ENCODE data around the gene EFNA4. TPM values are rescaled to one million over a fixed set of nuclear protein-coding genes. Genes with fewer than 3 reads are reported as not detected.

EFNA4 gene
- total RNA-seq, 1 donor from 2014 or later: 10.7 TPM

DNA sequence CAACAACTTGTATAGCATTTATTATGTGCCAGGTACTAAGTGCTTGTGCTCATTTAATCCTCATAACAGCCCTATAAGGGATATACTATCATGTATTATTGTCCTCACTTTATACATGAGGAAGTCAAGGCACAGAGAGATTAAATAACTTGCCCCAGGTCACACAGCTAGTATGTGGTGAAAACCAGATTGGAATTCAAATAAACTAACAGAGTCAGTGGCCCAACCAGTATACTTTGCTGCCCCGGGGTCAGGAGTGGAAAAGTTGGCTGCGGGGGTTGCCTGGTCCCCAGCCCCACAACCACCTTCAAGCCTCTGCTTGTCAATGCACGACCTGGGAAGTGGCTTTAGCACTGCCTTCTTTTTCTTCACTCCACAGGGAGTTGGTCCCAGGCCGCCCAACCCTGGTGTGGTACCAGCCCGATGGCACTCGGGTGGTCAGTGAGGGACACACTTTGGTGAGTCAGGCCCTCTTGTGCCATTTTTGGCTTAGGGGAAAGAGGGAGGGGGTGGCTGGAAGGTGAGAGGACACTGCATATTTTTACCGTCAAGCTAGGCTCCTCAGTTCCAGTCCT is 9.9 kb upstream of the EFNA4 start:
- Histone ChIP-seq H4K20me1 (ENCODE audit: low read depth) (peaks cover 16% of the 10 kb centered on the region), H3K36me3 (no peaks in the 10 kb centered on the region), H3K9me3 (ENCODE audit: low read depth) (no peaks in the 10 kb centered on the region), H3K27me3 (peaks cover 20% of the 10 kb centered on the region), H3K4me3 (no peak overlapping the region), H2AFZ (replicated peaks) (no peak overlapping the region), H3K4me1 (peaks cover 16% of the 10 kb centered on the region), H3K79me2 (ENCODE audit: low read depth) (no peaks in the 10 kb centered on the region), H3K27ac (no peak overlapping the region), H3K4me2 (no peak overlapping the region), H3F3A (ENCODE audit: low read depth) (peaks cover 23% of the 10 kb centered on the region), H3K9ac (no peak overlapping the region)
- Mint-ChIP-seq H3K4me1 (peaks cover 29% of the 10 kb centered on the region), H3K27ac (no peak overlapping the region), H3K36me3 (no peaks in the 10 kb centered on the region), H3K4me3 (peak overlapping the region; percentile 65), H3K27me3 (ENCODE audit: insufficient read depth, low read depth) (peaks cover 7% of the 10 kb centered on the region), H3K9me3 (no peaks in the 10 kb centered on the region)
- no peak for DNase-seq (ENCODE audit: low spot score)
- TF ChIP-seq, protein P1, sequence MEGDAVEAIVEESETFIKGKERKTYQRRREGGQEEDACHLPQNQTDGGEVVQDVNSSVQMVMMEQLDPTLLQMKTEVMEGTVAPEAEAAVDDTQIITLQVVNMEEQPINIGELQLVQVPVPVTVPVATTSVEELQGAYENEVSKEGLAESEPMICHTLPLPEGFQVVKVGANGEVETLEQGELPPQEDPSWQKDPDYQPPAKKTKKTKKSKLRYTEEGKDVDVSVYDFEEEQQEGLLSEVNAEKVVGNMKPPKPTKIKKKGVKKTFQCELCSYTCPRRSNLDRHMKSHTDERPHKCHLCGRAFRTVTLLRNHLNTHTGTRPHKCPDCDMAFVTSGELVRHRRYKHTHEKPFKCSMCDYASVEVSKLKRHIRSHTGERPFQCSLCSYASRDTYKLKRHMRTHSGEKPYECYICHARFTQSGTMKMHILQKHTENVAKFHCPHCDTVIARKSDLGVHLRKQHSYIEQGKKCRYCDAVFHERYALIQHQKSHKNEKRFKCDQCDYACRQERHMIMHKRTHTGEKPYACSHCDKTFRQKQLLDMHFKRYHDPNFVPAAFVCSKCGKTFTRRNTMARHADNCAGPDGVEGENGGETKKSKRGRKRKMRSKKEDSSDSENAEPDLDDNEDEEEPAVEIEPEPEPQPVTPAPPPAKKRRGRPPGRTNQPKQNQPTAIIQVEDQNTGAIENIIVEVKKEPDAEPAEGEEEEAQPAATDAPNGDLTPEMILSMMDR (IDR thresholded peaks at IDR 0.05): no peak
- TF ChIP-seq EZH2phosphoT487 (IDR thresholded peaks at IDR 0.05) (no peak), EZH2 (IDR thresholded peaks at IDR 0.05) (no peak)

DNA sequence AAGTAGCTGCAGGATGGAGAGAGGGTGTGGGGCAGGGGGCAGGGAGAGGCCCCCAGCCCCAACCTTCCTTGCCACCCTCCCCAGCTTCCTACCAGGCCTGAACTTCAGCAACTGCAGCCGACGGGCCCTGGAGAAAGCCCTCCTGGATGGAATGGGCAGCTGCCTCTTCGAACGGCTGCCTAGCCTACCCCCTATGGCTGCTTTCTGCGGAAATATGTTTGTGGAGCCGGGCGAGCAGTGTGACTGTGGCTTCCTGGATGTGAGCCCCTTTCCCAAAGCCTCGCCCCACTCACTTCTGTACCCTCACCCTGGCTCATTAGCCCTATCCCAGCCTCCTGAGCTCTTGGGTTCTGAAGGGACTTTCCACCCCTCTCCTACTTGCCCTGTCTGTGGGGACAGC is 6.4 kb upstream of the EFNA4 start:
- Histone ChIP-seq H3K9ac (no peak overlapping the region), H3K4me1 (peaks cover 9% of the 10 kb centered on the region), H3K27me3 (peaks cover 12% of the 10 kb centered on the region), H3K36me3 (no peaks in the 10 kb centered on the region), H3K9me3 (ENCODE audit: low read depth) (no peaks in the 10 kb centered on the region), H4K20me1 (ENCODE audit: low read depth) (peaks cover 19% of the 10 kb centered on the region), H2AFZ (replicated peaks) (no peak overlapping the region), H3F3A (ENCODE audit: low read depth) (peaks cover 4% of the 10 kb centered on the region), H3K79me2 (ENCODE audit: low read depth) (no peaks in the 10 kb centered on the region), H3K4me2 (no peak overlapping the region), H3K27ac (no peak overlapping the region), H3K4me3 (no peak overlapping the region)
- Mint-ChIP-seq H3K9me3 (no peaks in the 10 kb centered on the region), H3K4me1 (peaks cover 19% of the 10 kb centered on the region), H3K36me3 (no peaks in the 10 kb centered on the region), H3K27ac (no peak overlapping the region), H3K4me3 (no peak overlapping the region), H3K27me3 (ENCODE audit: insufficient read depth, low read depth) (peaks cover 7% of the 10 kb centered on the region)
- DNase-seq (ENCODE audit: low spot score): no peak
- TF ChIP-seq EZH2 (IDR thresholded peaks at IDR 0.05) (no peak), EZH2phosphoT487 (IDR thresholded peaks at IDR 0.05) (no peak)
- TF ChIP-seq, protein P1 (IDR thresholded peaks at IDR 0.05): no peak

DNA sequence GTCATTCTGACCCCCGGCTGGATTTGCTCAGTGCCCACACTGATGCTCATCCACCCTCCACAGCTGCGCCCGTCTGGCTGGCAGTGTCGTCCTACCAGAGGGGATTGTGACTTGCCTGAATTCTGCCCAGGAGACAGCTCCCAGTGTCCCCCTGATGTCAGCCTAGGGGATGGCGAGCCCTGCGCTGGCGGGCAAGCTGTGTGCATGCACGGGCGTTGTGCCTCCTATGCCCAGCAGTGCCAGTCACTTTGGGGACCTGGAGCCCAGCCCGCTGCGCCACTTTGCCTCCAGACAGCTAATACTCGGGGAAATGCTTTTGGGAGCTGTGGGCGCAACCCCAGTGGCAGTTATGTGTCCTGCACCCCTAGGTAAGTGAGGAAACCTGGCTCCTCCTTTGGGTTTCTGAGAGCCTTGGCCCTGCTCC is 5.7 kb upstream of the EFNA4 start:
- H3K36me3 Mint-ChIP-seq: no peaks in the 10 kb centered on the region
- DNase-seq (ENCODE audit: low spot score): no peak
- no peak overlapping the region for H3K27ac Mint-ChIP-seq
- H3K27me3 Mint-ChIP-seq (ENCODE audit: insufficient read depth, low read depth): peaks cover 11% of the 10 kb centered on the region
- peaks cover 17% of the 10 kb centered on the region for H3K4me1 Mint-ChIP-seq
- H3K79me2 ChIP-seq (ENCODE audit: low read depth): no peaks in the 10 kb centered on the region
- H3K36me3 ChIP-seq: no peaks in the 10 kb centered on the region
- no peak overlapping the region for H3K4me2 ChIP-seq
- no peak overlapping the region for H2AFZ ChIP-seq (replicated peaks)
- TF ChIP-seq EZH2 (IDR thresholded peaks at IDR 0.05): no peak
- TF ChIP-seq EZH2phosphoT487 (IDR thresholded peaks at IDR 0.05): no peak
- peaks cover 6% of the 10 kb centered on the region for H3K4me1 ChIP-seq
- H3F3A ChIP-seq (ENCODE audit: low read depth): peaks cover 10% of the 10 kb centered on the region
- H3K4me3 Mint-ChIP-seq: no peak overlapping the region
- no peak overlapping the region for H3K4me3 ChIP-seq
- H3K27me3 ChIP-seq: peaks cover 6% of the 10 kb centered on the region
- no peaks in the 10 kb centered on the region for H3K9me3 Mint-ChIP-seq
- H3K9ac ChIP-seq: no peak overlapping the region
- no peak overlapping the region for H3K27ac ChIP-seq
- peaks cover 12% of the 10 kb centered on the region for H4K20me1 ChIP-seq (ENCODE audit: low read depth)
- no peaks in the 10 kb centered on the region for H3K9me3 ChIP-seq (ENCODE audit: low read depth)

DNA sequence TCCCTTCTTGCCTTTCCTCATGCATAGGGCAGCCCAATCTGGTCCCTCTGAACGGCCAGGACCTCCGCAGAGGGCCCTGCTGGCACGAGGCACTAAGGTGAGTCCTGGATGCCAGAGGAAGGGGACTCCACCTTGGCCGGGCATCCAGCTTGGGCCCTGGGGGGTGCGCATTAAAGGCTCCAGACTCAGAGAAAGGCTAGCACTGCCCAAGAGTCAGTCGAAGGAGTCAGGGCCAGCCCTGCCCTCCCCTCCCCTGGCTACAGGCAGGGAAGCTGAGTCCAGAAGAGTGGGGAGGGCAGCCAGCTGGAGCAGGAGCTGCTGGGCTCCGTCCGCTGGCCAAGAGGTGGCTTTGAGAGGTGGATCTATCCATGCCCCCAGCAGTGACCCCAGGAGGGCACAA is 2.8 kb upstream of the EFNA4 start:
- Histone ChIP-seq H3K36me3 (no peaks in the 10 kb centered on the region), H3K4me2 (no peak overlapping the region), H4K20me1 (ENCODE audit: low read depth) (peaks cover 22% of the 10 kb centered on the region), H3K9me3 (ENCODE audit: low read depth) (no peaks in the 10 kb centered on the region), H3K79me2 (ENCODE audit: low read depth) (peaks cover 13% of the 10 kb centered on the region), H3K27me3 (peaks cover 7% of the 10 kb centered on the region), H3K9ac (no peak overlapping the region), H3F3A (ENCODE audit: low read depth) (peaks cover 30% of the 10 kb centered on the region), H2AFZ (replicated peaks) (no peak overlapping the region), H3K4me3 (no peak overlapping the region), H3K27ac (no peak overlapping the region), H3K4me1 (peaks cover 21% of the 10 kb centered on the region)
- Mint-ChIP-seq H3K4me1 (peaks cover 27% of the 10 kb centered on the region), H3K27ac (no peak overlapping the region), H3K27me3 (ENCODE audit: insufficient read depth, low read depth) (peaks cover 7% of the 10 kb centered on the region), H3K9me3 (peaks cover 2% of the 10 kb centered on the region), H3K36me3 (no peaks in the 10 kb centered on the region), H3K4me3 (no peak overlapping the region)
- TF ChIP-seq EZH2phosphoT487 (IDR thresholded peaks at IDR 0.05): no peak
- no peak for TF ChIP-seq EZH2 (IDR thresholded peaks at IDR 0.05)
- TF ChIP-seq, protein P1 (IDR thresholded peaks at IDR 0.05): no peak
- DNase-seq (ENCODE audit: low spot score): no peak
